DLD1 (cell line): Measurements from ENCODE around the gene NPTXR.

Source experiments
- in situ Hi-C: cut with HindIII; loops from 2 replicates; pipeline ENCODE4 v1.10.0; 2017; ENCODE audit warnings: low sequenced_read_pairs

NPTXR gene

GRCh38 chr22:38799265-38800002 lies 44.4 kb downstream of the NPTXR start:
- in situ Hi-C loops = no loop called here

- in situ Hi-C loops = no loop called here
Measured at GRCh38 chr22:38798496-38798895, 45.3 kb downstream of the NPTXR start.

- in situ Hi-C loops = no loop called here
Measured at GRCh38 chr22:38796262-38796957, 47.4 kb downstream of the NPTXR start.

- in situ Hi-C loops = no loop called here
Measured at GRCh38 chr22:38795569-38795968, 48.3 kb downstream of the NPTXR start.

GRCh38 chr22:38793721-38794466 lies 49.9 kb downstream of the NPTXR start, which contains the start of gene DNAL4:
Gene DNAL4, minus strand, starts transcription at chr22:38794143. Its CDS starts 11,412 bp downstream, at chr22:38782731.
- in situ Hi-C loops = no loop called here

- in situ Hi-C loops = no loop called here
Measured at GRCh38 chr22:38793317-38793716, 50.5 kb downstream of the NPTXR start.

GRCh38 chr22:38792833-38793232 lies 51.0 kb downstream of the NPTXR start:
- in situ Hi-C loops = no loop called here

- in situ Hi-C loops = no loop called here
Measured at GRCh38 chr22:38789606-38790005, 54.2 kb downstream of the NPTXR start.

- in situ Hi-C loops = no loop called here
Measured at GRCh38 chr22:38788846-38789245, 55.0 kb downstream of the NPTXR start.

- in situ Hi-C loops = no loop called here
Measured at GRCh38 chr22:38788021-38788816, 55.6 kb downstream of the NPTXR start.

GRCh38 chr22:38786631-38787030 lies 57.2 kb downstream of the NPTXR start:
- in situ Hi-C loops = no loop called here

- in situ Hi-C loops = no loop called here
Measured at GRCh38 chr22:38784856-38785255, 59.0 kb downstream of the NPTXR start.

- in situ Hi-C loops = no loop called here
Measured at GRCh38 chr22:38784035-38784434, 59.8 kb downstream of the NPTXR start.

- in situ Hi-C loops = no loop called here
Measured at GRCh38 chr22:38783095-38783615, 60.7 kb downstream of the NPTXR start.

- in situ Hi-C loops = no loop called here
Measured at GRCh38 chr22:38782402-38783094, 61.3 kb downstream of the NPTXR start.

- in situ Hi-C loops = no loop called here
Measured at GRCh38 chr22:38781033-38781432, 62.8 kb downstream of the NPTXR start.

- in situ Hi-C loops = no loop called here
Measured at GRCh38 chr22:38777087-38777671, 66.6 kb downstream of the NPTXR start.

GRCh38 chr22:38776086-38776485 lies 67.7 kb downstream of the NPTXR start:
- in situ Hi-C loops = no loop called here

- in situ Hi-C loops = no loop called here
Measured at GRCh38 chr22:38775656-38776055, 68.2 kb downstream of the NPTXR start.
